ENCODE data around the gene XYLT2.
"Not testable (repeated sequence)": the region's sequence is repeated elsewhere in the genome, so short reads cannot be mapped to it uniquely, and the experiment has no call there.

DNA sequence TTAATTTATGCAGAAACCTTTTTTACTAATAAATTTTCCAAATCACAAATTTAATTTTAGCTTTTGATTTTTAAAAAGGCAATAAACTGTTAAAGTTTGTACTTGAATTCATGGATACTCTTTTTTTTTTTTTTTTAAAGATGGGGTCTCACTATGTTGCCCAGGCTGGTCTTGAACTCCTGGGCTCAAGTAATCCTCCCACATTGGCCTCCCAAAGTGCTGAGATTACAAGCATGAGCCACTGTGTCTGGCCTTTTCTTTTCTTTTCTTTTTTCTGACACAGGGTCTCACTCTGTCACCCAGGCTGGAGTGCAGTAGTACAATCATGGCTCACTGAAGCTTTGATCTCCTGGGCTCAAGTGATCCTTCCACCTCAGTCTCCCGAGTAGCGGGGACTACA lies 29.3 kb upstream of the XYLT2 start:
- TF ChIP-seq, protein P1, sequence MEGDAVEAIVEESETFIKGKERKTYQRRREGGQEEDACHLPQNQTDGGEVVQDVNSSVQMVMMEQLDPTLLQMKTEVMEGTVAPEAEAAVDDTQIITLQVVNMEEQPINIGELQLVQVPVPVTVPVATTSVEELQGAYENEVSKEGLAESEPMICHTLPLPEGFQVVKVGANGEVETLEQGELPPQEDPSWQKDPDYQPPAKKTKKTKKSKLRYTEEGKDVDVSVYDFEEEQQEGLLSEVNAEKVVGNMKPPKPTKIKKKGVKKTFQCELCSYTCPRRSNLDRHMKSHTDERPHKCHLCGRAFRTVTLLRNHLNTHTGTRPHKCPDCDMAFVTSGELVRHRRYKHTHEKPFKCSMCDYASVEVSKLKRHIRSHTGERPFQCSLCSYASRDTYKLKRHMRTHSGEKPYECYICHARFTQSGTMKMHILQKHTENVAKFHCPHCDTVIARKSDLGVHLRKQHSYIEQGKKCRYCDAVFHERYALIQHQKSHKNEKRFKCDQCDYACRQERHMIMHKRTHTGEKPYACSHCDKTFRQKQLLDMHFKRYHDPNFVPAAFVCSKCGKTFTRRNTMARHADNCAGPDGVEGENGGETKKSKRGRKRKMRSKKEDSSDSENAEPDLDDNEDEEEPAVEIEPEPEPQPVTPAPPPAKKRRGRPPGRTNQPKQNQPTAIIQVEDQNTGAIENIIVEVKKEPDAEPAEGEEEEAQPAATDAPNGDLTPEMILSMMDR (conservative IDR thresholded peaks at IDR 0.05; ENCODE audit: low read length) = not testable (repeated sequence)
- TF ChIP-seq EZH2phosphoT487 (IDR thresholded peaks at IDR 0.05; ENCODE audit: borderline replicate concordance) = not testable (repeated sequence)

Data from Loucy (cell line).